ENCODE measurements around the gene CHAF1A. TPM values are rescaled to one million over a fixed set of nuclear protein-coding genes. Genes with fewer than 3 reads are reported as not detected.

The CHAF1A gene
- total RNA-seq, 1 experiment from 2014 or later: 161 TPM

DNA sequence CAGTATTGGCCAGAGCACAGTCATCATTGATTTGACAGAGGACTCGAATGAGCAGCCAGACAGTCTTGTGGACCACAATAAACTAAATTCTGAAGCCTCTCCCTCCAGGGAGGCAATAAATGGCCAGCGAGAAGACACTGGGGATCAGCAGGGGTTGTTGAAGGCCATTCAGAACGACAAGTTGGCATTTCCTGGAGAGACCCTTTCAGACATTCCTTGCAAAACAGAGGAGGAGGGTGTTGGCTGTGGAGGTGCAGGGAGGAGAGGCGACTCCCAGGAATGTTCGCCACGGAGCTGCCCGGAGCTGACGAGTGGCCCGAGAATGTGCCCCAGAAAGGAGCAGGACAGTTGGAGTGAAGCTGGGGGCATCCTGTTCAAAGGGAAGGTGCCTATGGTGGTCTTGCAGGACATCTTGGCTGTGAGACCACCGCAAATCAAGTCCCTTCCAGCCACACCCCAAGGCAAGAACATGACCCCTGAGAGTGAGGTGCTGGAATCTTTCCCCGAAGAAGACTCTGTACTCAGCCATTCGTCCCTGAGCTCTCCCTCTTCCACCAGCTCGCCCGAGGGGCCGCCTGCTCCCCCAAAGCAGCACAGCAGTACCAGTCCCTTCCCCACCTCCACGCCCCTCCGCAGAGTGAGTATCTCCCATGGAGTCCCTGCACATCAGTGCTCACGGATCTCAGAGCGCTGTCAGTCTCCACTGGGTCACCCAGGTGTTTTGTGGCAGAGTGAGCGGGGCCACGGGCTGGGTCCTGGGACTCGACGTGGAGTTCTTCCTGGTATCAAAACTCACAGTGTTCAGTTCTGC, 6.9 kb downstream of the CHAF1A start:
- Mint-ChIP-seq H3K27me3 (ENCODE audit: low read depth) (no peaks in the 10 kb centered on the region), H3K27ac (peak overlapping the region; percentile 96), H3K4me1 (peaks cover 78% of the 10 kb centered on the region), H3K9me3 (no peaks in the 10 kb centered on the region), H3K4me3 (peak overlapping the region; percentile 56), H3K36me3 (peaks cover 69% of the 10 kb centered on the region)
- DNase-seq (ENCODE audit: low spot score) (peak; percentile 72), ATAC-seq (peak; percentile 94)
- ChIA-PET CTCF (interaction anchor here (0.6 to 1.6 kb wide), 8 partner anchors 9 to 269 kb away, joined by 3 to 9 read pairs (median 4); partner anchors contain the start of gene SH3GL1), POLR2A (interaction anchor here (0.6 to 1.2 kb wide), 2 partner anchors 9 to 67 kb away, joined by 4 to 5 read pairs; partner anchors contain the start of gene MPND)
- TF ChIP-seq, protein P1, sequence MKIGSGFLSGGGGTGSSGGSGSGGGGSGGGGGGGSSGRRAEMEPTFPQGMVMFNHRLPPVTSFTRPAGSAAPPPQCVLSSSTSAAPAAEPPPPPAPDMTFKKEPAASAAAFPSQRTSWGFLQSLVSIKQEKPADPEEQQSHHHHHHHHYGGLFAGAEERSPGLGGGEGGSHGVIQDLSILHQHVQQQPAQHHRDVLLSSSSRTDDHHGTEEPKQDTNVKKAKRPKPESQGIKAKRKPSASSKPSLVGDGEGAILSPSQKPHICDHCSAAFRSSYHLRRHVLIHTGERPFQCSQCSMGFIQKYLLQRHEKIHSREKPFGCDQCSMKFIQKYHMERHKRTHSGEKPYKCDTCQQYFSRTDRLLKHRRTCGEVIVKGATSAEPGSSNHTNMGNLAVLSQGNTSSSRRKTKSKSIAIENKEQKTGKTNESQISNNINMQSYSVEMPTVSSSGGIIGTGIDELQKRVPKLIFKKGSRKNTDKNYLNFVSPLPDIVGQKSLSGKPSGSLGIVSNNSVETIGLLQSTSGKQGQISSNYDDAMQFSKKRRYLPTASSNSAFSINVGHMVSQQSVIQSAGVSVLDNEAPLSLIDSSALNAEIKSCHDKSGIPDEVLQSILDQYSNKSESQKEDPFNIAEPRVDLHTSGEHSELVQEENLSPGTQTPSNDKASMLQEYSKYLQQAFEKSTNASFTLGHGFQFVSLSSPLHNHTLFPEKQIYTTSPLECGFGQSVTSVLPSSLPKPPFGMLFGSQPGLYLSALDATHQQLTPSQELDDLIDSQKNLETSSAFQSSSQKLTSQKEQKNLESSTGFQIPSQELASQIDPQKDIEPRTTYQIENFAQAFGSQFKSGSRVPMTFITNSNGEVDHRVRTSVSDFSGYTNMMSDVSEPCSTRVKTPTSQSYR (CRISPR knock-in tag; IDR thresholded peaks at IDR 0.05): no peak
- TF ChIP-seq, protein P2, sequence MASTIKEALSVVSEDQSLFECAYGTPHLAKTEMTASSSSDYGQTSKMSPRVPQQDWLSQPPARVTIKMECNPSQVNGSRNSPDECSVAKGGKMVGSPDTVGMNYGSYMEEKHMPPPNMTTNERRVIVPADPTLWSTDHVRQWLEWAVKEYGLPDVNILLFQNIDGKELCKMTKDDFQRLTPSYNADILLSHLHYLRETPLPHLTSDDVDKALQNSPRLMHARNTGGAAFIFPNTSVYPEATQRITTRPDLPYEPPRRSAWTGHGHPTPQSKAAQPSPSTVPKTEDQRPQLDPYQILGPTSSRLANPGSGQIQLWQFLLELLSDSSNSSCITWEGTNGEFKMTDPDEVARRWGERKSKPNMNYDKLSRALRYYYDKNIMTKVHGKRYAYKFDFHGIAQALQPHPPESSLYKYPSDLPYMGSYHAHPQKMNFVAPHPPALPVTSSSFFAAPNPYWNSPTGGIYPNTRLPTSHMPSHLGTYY (CRISPR knock-in tag; IDR thresholded peaks at IDR 0.05): no peak
- no peak for TF ChIP-seq CREB1 (CRISPR knock-in tag; IDR thresholded peaks at IDR 0.05)
- TF ChIP-seq ZNF121 (CRISPR knock-in tag; IDR thresholded peaks at IDR 0.05): no peak
- TF ChIP-seq ATF1 (CRISPR knock-in tag; IDR thresholded peaks at IDR 0.05): no peak
- TF ChIP-seq, protein P3, sequence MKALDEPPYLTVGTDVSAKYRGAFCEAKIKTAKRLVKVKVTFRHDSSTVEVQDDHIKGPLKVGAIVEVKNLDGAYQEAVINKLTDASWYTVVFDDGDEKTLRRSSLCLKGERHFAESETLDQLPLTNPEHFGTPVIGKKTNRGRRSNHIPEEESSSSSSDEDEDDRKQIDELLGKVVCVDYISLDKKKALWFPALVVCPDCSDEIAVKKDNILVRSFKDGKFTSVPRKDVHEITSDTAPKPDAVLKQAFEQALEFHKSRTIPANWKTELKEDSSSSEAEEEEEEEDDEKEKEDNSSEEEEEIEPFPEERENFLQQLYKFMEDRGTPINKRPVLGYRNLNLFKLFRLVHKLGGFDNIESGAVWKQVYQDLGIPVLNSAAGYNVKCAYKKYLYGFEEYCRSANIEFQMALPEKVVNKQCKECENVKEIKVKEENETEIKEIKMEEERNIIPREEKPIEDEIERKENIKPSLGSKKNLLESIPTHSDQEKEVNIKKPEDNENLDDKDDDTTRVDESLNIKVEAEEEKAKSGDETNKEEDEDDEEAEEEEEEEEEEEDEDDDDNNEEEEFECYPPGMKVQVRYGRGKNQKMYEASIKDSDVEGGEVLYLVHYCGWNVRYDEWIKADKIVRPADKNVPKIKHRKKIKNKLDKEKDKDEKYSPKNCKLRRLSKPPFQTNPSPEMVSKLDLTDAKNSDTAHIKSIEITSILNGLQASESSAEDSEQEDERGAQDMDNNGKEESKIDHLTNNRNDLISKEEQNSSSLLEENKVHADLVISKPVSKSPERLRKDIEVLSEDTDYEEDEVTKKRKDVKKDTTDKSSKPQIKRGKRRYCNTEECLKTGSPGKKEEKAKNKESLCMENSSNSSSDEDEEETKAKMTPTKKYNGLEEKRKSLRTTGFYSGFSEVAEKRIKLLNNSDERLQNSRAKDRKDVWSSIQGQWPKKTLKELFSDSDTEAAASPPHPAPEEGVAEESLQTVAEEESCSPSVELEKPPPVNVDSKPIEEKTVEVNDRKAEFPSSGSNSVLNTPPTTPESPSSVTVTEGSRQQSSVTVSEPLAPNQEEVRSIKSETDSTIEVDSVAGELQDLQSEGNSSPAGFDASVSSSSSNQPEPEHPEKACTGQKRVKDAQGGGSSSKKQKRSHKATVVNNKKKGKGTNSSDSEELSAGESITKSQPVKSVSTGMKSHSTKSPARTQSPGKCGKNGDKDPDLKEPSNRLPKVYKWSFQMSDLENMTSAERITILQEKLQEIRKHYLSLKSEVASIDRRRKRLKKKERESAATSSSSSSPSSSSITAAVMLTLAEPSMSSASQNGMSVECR (CRISPR knock-in tag; IDR thresholded peaks at IDR 0.05; ENCODE audit: borderline replicate concordance): no peak
- TF ChIP-seq FOXK1 (CRISPR knock-in tag; IDR thresholded peaks at IDR 0.05): peak; percentile 62; the same call in 1 of the 2 replicates
- no peak for TF ChIP-seq HMGA2 (CRISPR knock-in tag; IDR thresholded peaks at IDR 0.05)
- TF ChIP-seq ZNF423 (CRISPR knock-in tag; IDR thresholded peaks at IDR 0.05): peak; percentile 74; the same call in 1 of the 2 replicates
- 0 out of 2 replicates have a peak, but pooled peaks have one; percentile 42 for TF ChIP-seq ETV6 (CRISPR knock-in tag; IDR thresholded peaks at IDR 0.05)
- TF ChIP-seq, protein P4, sequence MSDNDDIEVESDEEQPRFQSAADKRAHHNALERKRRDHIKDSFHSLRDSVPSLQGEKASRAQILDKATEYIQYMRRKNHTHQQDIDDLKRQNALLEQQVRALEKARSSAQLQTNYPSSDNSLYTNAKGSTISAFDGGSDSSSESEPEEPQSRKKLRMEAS (CRISPR knock-in tag; IDR thresholded peaks at IDR 0.05): no peak
- TF ChIP-seq IRF2 (CRISPR knock-in tag; IDR thresholded peaks at IDR 0.05; ENCODE audit: borderline replicate concordance, low read depth): no peak
- TF ChIP-seq, protein P5, sequence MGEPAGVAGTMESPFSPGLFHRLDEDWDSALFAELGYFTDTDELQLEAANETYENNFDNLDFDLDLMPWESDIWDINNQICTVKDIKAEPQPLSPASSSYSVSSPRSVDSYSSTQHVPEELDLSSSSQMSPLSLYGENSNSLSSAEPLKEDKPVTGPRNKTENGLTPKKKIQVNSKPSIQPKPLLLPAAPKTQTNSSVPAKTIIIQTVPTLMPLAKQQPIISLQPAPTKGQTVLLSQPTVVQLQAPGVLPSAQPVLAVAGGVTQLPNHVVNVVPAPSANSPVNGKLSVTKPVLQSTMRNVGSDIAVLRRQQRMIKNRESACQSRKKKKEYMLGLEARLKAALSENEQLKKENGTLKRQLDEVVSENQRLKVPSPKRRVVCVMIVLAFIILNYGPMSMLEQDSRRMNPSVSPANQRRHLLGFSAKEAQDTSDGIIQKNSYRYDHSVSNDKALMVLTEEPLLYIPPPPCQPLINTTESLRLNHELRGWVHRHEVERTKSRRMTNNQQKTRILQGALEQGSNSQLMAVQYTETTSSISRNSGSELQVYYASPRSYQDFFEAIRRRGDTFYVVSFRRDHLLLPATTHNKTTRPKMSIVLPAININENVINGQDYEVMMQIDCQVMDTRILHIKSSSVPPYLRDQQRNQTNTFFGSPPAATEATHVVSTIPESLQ (CRISPR knock-in tag; IDR thresholded peaks at IDR 0.05): no peak
- TF ChIP-seq, protein P6, sequence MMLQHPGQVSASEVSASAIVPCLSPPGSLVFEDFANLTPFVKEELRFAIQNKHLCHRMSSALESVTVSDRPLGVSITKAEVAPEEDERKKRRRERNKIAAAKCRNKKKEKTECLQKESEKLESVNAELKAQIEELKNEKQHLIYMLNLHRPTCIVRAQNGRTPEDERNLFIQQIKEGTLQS (CRISPR knock-in tag; conservative IDR thresholded peaks at IDR 0.05): no peak
- no peak for TF ChIP-seq NR1H2 (CRISPR knock-in tag; IDR thresholded peaks at IDR 0.05)
- TF ChIP-seq, protein P7, sequence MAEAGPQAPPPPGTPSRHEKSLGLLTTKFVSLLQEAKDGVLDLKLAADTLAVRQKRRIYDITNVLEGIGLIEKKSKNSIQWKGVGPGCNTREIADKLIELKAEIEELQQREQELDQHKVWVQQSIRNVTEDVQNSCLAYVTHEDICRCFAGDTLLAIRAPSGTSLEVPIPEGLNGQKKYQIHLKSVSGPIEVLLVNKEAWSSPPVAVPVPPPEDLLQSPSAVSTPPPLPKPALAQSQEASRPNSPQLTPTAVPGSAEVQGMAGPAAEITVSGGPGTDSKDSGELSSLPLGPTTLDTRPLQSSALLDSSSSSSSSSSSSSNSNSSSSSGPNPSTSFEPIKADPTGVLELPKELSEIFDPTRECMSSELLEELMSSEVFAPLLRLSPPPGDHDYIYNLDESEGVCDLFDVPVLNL (CRISPR knock-in tag; IDR thresholded peaks at IDR 0.05; ENCODE audit: borderline replicate concordance, low read depth): no peak
- TF ChIP-seq KAT7 (CRISPR knock-in tag; IDR thresholded peaks at IDR 0.05; ENCODE audit: borderline replicate concordance): no peak
- TF ChIP-seq, protein P8, sequence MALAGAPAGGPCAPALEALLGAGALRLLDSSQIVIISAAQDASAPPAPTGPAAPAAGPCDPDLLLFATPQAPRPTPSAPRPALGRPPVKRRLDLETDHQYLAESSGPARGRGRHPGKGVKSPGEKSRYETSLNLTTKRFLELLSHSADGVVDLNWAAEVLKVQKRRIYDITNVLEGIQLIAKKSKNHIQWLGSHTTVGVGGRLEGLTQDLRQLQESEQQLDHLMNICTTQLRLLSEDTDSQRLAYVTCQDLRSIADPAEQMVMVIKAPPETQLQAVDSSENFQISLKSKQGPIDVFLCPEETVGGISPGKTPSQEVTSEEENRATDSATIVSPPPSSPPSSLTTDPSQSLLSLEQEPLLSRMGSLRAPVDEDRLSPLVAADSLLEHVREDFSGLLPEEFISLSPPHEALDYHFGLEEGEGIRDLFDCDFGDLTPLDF (CRISPR knock-in tag; IDR thresholded peaks at IDR 0.05): no peak
- no peak for TF ChIP-seq RORB (CRISPR knock-in tag; IDR thresholded peaks at IDR 0.05)
- no peak for TF ChIP-seq ESRRA (CRISPR knock-in tag; IDR thresholded peaks at IDR 0.05; ENCODE audit: borderline replicate concordance)
